Right hindlimb (tissue), 1 donor: Measurements from ENCODE around the gene TBC1D17.
"Not testable (repeated sequence)": the region's sequence is repeated elsewhere in the genome, so short reads cannot be mapped to it uniquely, and the experiment has no call there.

ENCODE experiments used
- DNase-seq: peaks from one replicate; pipeline ENCODE4 v3.0.0-alpha.2; 2018

The TBC1D17 gene

GRCh38 chr19:49924881-49925210 is 47.3 kb downstream of the TBC1D17 start:
- not testable (repeated sequence) for DNase-seq

GRCh38 chr19:49925486-49925885 is 48.0 kb downstream of the TBC1D17 start:
- DNase-seq = no peak

GRCh38 chr19:49926515-49926914 is 49.0 kb downstream of the TBC1D17 start:
- no peak for DNase-seq

- no peak for DNase-seq
Measured at GRCh38 chr19:49927526-49928264, 50.2 kb downstream of the TBC1D17 start.

GRCh38 chr19:49929121-49929610 is 51.7 kb downstream of the TBC1D17 start, which contains the start of the genes ATF5 and NUP62:
ATF5 (plus strand) TSS chr19:49929205; CDS start chr19:49930851, 1,646 bp downstream.
NUP62 (minus strand) TSS chr19:49929504; CDS start chr19:49909807, 19,697 bp downstream.
- DNase-seq = peak; percentile 95

GRCh38 chr19:49929611-49930482 is 52.3 kb downstream of the TBC1D17 start:
- DNase-seq = peak; percentile 94

- peak; percentile 60 for DNase-seq
Measured at GRCh38 chr19:49930483-49931011, 53.0 kb downstream of the TBC1D17 start.

- DNase-seq = no peak
Measured at GRCh38 chr19:49931293-49932040, 54.0 kb downstream of the TBC1D17 start.

GRCh38 chr19:49932041-49932451 is 54.5 kb downstream of the TBC1D17 start:
- DNase-seq = no peak

- no peak for DNase-seq
Measured at GRCh38 chr19:49932731-49933131, 55.2 kb downstream of the TBC1D17 start.

GRCh38 chr19:49933643-49934042 is 56.1 kb downstream of the TBC1D17 start:
- DNase-seq = no peak

GRCh38 chr19:49936549-49936948 is 59.0 kb downstream of the TBC1D17 start:
- DNase-seq = no peak

- peak; percentile 89 for DNase-seq
Measured at GRCh38 chr19:49937750-49938381, 60.4 kb downstream of the TBC1D17 start.
